Measurements from ENCODE around the gene IGFBP5.

DNA sequence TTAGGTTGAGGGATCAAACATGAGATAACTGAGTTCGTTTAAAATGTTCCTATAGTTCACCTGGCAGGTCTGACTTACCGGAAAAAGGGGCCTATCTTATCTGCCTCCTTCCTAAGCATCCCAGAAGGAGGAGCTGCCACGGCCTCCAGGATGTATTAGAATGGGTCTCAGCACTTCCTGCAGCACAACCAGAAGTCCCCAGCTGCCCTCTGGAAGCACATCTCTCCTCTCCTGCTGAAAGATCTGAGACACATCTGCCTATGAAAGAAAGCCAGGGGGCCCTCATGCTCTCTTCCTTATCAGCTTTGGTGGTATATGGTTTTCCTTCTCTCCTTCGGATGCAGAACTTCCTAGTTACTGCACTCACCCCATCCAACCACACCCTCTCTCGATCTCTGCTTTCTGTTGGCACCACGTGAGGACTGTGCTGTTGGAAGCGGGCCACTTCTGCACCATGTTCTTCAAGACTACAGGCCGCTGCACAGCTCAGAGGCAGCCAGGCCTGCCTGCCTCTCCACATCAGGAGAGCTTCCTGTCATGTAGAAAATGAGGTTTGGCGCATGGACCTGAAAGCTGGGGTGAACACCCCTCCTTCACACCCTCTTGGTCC, 6.5 kb downstream of the IGFBP5 start:
- TF ChIP-seq EZH2 (IDR thresholded peaks at IDR 0.05; ENCODE audit: insufficient read depth, poor library complexity, severe bottlenecking) (no peak), EZH2phosphoT487 (IDR thresholded peaks at IDR 0.05; ENCODE audit: insufficient read depth, low read depth) (no peak)
